NB4 (cell line): Measurements from ENCODE around the gene COX5B.
"Not testable (repeated sequence)": the region's sequence is repeated elsewhere in the genome, so short reads cannot be mapped to it uniquely, and the experiment has no call there.

Source experiments
- DNase-seq: peaks from one replicate; pipeline ENCODE4 v3.0.0; 2010; ENCODE audit warnings: low read depth
- H3K4me3 ChIP-seq: one replicate; pipeline ENCODE4 v1.5.1; 2011; ENCODE audit warnings: mild to moderate bottlenecking, low read depth, low read length, moderate library complexity
- MYC ChIP-seq: IDR thresholded peaks from 2 replicates; pipeline ENCODE4 v1.6.1; 2011; ENCODE audit warnings: low read depth, low read length
- POLR2A ChIP-seq: IDR thresholded peaks from 2 replicates; pipeline ENCODE4 v1.6.1; 2011; ENCODE audit warnings: mild to moderate bottlenecking; ENCODE audit not compliant: insufficient read length; ENCODE audit errors: extremely low read depth
- TF ChIP-seq, protein P1 (sequence below): IDR thresholded peaks from 2 replicates; pipeline ENCODE4 v1.6.1; 2011; ENCODE audit warnings: low read depth, low read length
- TF ChIP-seq, protein P2 (sequence below): IDR thresholded peaks from one replicate; pipeline ENCODE4 v1.5.1; 2012; ENCODE audit warnings: low read depth, low read length

COX5B gene, protein sequence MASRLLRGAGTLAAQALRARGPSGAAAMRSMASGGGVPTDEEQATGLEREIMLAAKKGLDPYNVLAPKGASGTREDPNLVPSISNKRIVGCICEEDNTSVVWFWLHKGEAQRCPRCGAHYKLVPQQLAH

DNA sequence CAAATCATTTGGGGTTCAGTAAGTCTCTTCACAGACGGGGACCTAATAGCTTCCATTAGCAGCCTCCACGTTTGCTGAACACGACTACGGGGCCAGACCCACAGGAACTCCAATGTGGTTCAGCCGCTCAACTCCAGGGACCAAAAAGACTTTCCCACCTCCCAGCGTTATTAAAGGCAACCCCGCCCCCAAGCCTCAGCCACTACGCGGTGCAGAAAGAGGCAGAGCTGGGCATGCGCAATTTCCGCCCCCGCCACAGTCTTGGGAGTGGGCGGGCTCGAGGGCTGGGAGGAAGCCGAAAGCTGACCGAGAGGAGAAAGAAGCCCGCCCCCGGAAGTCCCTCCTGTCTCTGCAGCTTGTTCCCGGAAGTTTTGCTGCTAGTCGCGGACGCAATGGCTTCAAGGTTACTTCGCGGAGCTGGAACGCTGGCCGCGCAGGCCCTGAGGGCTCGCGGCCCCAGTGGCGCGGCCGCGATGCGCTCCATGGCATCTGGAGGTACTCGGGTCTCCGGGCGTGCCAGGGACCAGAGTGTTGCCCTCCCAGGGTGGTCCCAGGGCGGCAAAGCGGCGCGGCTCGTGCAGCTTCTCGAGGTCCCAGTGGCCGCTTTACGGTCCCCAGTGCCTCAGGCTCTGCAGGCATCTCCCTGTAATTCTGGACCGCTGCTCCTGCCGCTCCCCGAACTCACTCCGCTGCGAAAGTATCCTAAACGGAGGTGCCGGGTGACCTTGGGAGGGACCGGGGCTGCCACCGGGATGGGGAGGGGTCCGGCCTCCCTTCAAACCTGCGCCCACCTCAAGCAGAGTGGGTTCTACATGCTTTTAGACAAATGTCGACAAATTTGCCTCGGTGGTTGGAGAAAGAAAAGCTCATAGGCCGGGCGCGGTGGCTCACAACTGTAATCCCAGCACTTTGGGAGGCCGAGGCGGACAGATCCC lies at the start of gene COX5B:
COX5B (plus strand) TSS at position 368 of the 935 bp plus-strand sequence; CDS start at position 393, 25 bp downstream.
- DNase-seq, result peak; percentile 99
- H3K4me3 ChIP-seq, result peak within 1 kb of the TSS; percentile 93
- TF ChIP-seq MYC (peak; percentile 44; the same call in 1 of the 2 replicates), POLR2A (peak; percentile 91)
- TF ChIP-seq, protein P1, sequence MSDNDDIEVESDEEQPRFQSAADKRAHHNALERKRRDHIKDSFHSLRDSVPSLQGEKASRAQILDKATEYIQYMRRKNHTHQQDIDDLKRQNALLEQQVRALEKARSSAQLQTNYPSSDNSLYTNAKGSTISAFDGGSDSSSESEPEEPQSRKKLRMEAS, result peak; percentile 22
- TF ChIP-seq, protein P2, sequence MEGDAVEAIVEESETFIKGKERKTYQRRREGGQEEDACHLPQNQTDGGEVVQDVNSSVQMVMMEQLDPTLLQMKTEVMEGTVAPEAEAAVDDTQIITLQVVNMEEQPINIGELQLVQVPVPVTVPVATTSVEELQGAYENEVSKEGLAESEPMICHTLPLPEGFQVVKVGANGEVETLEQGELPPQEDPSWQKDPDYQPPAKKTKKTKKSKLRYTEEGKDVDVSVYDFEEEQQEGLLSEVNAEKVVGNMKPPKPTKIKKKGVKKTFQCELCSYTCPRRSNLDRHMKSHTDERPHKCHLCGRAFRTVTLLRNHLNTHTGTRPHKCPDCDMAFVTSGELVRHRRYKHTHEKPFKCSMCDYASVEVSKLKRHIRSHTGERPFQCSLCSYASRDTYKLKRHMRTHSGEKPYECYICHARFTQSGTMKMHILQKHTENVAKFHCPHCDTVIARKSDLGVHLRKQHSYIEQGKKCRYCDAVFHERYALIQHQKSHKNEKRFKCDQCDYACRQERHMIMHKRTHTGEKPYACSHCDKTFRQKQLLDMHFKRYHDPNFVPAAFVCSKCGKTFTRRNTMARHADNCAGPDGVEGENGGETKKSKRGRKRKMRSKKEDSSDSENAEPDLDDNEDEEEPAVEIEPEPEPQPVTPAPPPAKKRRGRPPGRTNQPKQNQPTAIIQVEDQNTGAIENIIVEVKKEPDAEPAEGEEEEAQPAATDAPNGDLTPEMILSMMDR, result no peak

DNA sequence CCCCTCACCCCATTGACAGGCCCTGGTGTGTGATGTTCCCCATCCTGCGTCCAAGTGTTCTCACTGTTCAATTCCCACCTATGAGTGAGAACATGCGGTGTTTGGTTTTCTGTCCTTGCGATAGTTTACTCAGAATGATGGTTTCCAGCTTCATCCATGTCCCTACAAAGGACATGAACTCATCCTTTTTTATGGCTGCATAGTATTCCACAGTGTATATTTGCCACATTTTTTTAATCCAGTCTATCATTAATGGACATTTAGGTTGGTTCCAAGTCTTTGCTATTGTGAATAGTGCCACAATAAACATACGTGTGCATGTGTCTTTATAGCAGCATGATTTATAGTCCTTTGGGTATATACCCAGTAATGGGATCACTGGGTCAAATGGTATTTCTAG lies 49.7 kb upstream of the COX5B start:
- DNase-seq, H3K4me3 ChIP-seq: not testable (repeated sequence)

DNA sequence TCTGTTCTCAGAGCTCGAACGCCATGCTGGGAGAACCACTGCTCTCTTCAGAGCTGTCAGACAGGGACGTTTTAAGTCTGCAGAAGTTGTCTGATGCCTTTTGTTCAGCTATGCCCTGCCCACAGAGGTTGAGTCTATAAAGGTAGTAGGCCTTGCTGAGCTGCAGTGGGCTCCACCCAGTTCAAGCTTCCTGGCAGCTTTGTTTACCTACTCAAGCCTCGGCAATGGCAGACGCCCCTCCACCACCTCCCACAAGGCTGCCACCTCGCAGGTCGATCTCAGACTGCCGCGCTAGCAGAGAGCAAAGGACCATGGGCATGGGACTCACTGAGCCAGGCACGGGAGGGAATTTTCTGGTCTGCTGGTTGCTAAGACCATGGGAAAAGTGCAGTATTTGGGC lies 44.3 kb upstream of the COX5B start:
- DNase-seq, H3K4me3 ChIP-seq: not testable (repeated sequence)

DNA sequence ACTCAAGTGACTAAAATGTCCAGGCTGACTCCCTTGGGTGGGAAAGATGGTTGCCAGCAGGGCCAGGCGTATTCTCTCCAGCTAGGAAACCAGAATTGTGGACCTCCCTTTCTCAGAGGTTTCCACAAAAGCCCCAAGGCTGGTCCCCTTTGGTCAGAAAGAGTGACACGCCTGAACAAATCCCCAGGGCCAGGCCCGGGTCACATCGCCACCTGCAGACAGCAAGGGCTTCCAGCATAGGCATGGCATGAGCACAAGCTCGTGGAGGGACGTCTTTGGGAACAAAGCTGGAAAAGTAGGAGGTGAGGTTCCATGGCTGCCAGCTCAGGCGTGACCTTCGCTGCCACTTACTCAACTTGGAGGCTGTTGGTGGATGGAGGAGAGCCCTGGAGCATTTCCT lies 40.8 kb upstream of the COX5B start:
- not testable (repeated sequence) for H3K4me3 ChIP-seq, DNase-seq

DNA sequence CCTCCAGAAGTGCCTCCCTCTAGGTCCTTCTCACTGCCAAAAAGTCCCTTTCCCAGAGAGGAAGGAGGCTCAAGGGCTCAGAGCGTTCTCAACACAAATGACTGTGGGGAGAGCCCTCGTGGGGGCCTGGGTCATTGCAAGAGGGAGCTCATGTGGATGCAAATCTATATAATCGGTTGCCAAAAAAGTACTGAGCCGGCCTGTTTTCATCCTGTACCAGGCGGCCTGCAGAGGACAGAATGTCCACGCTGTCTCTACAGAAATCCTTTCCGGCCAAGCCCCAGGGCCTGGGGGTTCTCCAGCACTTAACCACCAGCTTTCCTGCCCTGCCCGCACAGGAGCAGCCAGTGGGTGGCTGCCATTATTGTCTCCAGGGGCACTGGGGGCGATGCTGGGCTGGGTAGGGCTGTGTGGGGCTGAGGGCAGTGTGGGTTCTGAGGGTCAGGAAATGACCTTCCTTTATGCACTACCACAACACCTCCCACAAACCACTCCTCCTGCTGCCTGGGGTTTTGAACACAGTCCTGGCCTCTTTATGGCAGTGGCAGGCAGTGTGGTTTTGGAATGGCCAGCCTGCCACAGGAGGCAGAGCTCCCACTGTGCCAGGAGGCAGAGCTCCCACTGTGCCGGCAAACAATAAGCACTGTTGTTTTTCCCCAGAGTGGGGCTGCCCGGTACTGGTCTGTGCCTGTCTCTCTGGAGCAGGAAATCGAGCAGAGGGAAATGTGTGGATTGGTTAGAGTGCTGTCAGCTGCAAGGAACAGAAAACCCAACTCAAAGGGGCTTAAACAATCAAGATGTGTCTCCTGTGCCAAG lies 40.1 kb upstream of the COX5B start:
- not testable (repeated sequence) for H3K4me3 ChIP-seq
- DNase-seq, result peak; percentile 37

DNA sequence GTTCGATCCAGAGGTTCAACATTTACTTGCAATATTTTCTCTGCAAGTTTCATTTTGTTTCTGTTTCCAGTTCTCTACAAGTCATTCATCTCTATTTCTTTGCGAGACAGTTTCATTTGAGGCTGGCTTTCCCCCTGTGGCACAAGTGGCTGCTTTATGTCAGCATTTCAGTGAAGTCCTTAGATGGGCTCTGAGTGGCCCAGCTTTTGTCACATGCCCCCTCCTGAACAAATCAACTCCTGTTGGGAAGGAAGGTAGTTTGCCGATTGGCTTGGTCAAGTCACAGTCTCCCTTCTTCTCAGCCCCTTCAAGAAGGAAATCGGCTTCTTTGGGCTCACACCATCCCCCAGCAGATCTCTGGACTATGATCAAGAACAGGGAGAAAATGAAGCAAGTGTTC lies 37.1 kb upstream of the COX5B start:
- not testable (repeated sequence) for H3K4me3 ChIP-seq, DNase-seq

DNA sequence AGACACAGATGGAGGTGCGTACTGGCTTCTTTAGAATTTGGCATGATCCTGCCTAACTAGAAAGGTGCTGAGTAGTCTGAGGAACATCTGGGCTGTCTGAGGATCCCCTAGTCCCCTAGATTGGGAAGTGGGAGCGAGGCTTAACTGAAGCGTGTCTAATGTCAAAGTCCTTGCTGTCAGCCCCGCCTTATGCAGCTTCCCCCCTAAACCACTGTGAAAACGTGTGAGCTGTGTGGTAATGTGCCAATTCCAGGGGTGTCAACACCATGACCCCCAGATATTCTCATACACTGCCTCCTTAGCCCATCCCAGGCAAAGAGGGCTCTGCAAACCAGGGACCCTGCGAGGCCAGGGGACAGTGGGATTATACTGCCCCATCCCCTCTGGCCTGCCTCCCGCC lies 34.0 kb upstream of the COX5B start:
- DNase-seq, H3K4me3 ChIP-seq: not testable (repeated sequence)

DNA sequence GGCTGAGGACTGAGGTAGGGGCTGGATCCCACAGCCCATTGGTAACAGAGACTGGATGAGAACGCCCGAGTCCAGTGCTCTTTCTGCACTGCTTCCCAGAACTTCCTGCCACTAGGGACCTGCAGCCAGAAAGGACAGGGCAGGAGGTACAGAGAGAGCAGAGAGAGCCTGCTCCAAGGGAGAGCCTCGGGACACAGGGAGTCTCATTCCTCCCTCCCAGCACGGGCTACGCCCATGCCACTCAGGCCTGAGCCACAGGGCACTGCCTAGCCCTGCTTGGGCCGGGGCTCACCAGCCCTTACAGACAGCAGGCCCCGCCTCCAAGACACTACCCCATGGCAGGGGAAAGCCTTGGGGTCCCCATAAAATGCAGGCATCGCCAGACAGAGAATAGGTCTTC lies 30.1 kb upstream of the COX5B start:
- DNase-seq, H3K4me3 ChIP-seq: not testable (repeated sequence)

DNA sequence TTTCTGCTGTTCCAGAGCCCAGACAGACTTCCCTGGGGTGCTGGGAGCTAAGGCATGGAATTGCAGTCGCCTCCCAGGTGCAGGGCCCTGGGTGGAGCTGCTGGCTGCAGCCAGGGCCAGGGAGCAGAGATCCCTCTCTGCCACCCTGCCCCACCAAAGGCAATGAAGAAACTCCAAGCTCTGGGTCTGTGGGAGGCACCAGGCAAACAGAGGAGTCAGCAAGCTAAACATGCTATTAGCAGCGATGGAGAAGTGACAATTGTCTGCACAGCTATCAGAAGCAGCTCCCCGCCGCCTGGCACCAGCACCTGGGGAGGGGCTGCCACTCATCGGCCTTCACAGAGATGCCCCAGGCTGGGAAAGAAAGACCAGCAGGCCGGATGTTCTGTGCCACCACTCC lies 28.0 kb upstream of the COX5B start:
- no peak for TF ChIP-seq MYC
- TF ChIP-seq, protein P2, result no peak
- TF ChIP-seq, protein P1, result no peak
- no peak for DNase-seq
- no peak overlapping the region for H3K4me3 ChIP-seq

DNA sequence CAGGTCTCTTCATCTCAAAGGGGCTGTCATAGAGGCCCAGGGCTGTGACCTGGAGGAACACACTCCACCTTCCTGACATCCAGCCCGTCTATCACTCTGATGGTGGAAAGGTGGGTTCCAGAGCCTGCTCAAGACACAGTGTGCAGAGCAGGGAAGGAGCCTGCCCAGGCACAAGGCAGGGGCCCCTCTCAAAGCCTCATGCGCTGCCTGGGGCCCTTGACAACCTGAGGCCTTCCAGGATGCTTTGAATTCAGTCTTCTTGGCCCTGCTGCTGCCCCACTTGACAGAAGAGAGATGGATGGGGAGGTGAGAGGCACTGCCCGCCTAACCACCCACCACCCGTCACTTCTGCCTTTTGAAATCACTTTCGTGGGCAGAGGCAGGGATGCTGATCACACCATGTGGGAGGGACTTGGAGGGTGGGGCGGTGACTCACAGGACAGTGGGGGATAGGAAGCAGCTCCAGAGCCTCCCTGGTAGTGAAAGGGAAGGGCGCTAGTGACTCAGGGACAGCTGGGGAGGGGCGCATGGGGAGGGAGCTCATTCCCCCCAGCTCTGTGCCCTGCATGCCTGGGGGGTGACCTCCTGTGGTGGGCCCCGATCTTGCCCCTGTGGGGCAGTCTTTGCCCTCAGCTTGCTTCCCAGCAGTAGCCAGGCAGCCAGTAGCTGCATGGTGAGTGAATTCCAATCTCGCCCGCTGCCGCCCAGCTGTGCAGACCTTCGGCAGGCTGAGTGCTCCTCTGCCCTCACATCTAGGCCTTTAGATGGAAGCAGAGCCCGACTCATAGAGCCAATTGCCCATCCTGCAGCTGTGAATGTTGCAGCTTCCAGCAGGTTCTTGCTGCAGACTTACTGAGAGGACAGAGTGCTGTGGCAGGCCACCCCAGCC lies 26.7 kb upstream of the COX5B start:
- peak; percentile 30 for DNase-seq
- H3K4me3 ChIP-seq, result not testable (repeated sequence)

DNA sequence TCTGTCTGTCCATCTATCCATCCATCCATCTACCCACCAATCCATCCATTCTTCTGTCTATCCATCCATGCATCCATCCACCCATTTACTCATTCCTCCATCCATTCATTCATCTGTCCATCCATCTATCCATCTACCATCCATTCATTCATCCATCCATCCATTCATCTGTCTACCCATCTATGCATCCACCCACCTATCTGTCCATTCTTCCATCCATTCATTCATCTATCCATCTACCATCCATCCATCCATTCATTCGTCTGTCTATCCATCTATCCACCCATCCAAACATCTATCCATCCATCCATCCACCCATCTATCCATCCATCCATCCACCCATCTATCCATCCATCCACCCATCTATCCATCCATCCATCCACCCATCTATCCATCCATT lies 25.4 kb upstream of the COX5B start:
- H3K4me3 ChIP-seq, DNase-seq: not testable (repeated sequence)

DNA sequence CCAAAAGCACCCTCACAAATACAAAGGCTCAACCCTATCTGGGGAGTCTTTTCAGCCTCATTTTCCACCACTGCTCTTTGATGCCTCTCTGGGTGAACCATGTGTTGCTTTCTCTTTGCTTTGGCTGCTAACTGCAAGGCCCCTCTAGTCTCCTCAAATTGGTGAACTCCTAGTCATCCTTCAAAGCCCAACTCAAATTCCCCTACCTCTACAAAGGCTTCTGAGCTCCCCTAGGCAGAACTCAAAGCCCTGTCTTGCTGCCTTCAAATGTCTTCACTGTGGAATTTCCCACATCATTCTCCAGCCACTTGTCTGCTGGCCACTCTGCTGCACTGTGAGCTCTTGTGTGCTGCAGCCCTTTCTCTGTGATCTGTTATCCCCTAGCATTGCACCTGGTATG lies 22.9 kb upstream of the COX5B start:
- not testable (repeated sequence) for DNase-seq, H3K4me3 ChIP-seq

DNA sequence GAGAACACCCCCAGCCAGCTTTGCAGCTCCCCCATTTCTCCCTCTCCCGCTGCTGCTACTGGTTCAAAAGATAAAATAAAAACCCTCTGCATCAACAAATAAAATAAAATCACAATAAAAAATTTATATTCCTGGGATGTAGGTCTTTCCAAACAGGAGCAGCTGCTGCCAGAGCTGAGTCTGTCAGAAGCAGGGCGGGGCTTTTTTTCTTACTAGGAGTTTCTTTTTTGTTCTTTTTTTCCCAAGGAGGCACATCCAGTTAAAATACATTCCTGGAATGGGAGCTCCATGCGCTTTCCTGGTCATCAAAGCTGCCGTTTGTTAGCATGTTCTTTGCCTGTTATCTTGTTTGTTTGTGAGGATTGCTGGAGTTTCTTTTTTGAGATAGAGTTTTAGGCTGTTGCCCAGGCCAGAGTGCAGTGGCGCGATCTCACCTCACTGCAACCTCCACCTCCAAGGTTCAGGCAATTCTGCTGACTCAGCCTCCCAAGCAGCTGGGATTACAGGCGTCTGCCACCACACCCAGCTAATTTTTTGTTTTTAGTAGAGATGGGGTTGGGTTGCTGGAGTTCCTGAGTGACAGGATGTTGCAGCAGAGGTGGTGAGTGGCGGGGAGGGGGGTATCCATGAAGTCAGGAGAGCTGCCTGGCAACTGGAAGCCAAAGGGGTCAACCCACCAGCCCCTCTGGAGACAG lies 20.4 kb upstream of the COX5B start:
- not testable (repeated sequence) for H3K4me3 ChIP-seq, DNase-seq

DNA sequence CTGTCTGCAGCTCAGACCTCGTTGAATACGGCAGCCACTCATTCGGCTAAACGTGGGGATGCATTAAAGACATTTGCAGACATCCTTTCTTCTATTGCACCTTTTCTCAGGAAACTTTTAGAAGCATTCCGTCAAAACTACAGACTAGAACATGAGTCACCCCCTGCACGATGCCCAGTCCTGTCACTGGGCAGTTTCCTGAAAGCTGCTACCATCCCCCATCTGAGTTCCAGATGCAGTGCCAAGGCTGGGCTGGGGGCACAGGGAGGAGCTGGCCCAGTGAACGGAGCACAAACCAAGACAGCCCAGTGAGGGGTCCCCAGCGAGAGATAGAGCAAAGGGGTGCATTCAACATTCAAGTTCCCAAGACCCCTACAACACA lies 19.8 kb upstream of the COX5B start:
- not testable (repeated sequence) for H3K4me3 ChIP-seq, DNase-seq
